Ascending aorta (tissue), 2 donors: ENCODE measurements around the gene FARP1. TPM values are rescaled to one million over a fixed set of nuclear protein-coding genes. Genes with fewer than 3 reads are reported as not detected.

ENCODE experiments used
- DNase-seq, 2 donors: peaks; one replicate each; pipeline ENCODE4 v3.0.0-alpha.2; 2019; ENCODE audit warnings: low spot score in 2 of 2
- H3K27ac ChIP-seq, 2 donors: fragments of 200-600 bp; sonication (generic); one replicate each; pipeline ENCODE4 v1.5.1; 2016 to 2017; ENCODE audit warnings: mild to moderate bottlenecking in 1 of 2
- H3K27me3 ChIP-seq: fragments of 200-600 bp; sonication (generic); one replicate; pipeline ENCODE4 v1.5.1; 2017
- H3K36me3 ChIP-seq, 2 donors: fragments of 200-600 bp; sonication (generic); one replicate each; pipeline ENCODE4 v1.5.1; 2016
- H3K4me1 ChIP-seq, 2 donors: fragments of 200-600 bp; sonication (generic); one replicate each; pipeline ENCODE4 v1.5.1; 2016 to 2017; ENCODE audit warnings: mild to moderate bottlenecking in 1 of 2
- H3K4me3 ChIP-seq, 2 donors: fragments of 200-600 bp; sonication (generic); one replicate each; pipeline ENCODE4 v1.5.1; 2016 to 2017; ENCODE audit warnings: mild to moderate bottlenecking in 1 of 2
- H3K9me3 ChIP-seq, 2 donors: fragments of 200-600 bp; sonication (generic); one replicate each; pipeline ENCODE4 v1.5.1; 2016
- CTCF ChIP-seq, 3 experiments: fragments of 200-600 bp in 2 of 3; fragments of 450-650 bp in 1 of 3; sonication (generic) in 2 of 3; IDR thresholded peaks; one replicate each; pipeline ENCODE4 v1.5.1; 2016 to 2019; ENCODE audit warnings: antibody characterized with exemption in 3 of 3, mild to moderate bottlenecking in 1 of 3, moderate library complexity in 1 of 3
- intact Hi-C: fragments of 100-400 bp; cut with DNase I; formaldehyde crosslinking; loops from one replicate; pipeline ENCODE4 v1.15.1; 2023
- total RNA-seq: library from RNA; depleted of rRNA; stranded (reverse); fragments of >200 nt; gene quantifications from one replicate; pipeline ENCODE4 v1.1.0, GENCODE V29; 2016

Gene FARP1
- total RNA-seq, 1 donor from 2014 or later: 80.8 TPM

GRCh38 chr13:98494769-98495168 lies 351.9 kb downstream of the FARP1 start:
- Histone ChIP-seq H3K4me3 (no peak overlapping the region), H3K27me3 (no peaks in the 10 kb centered on the region), H3K4me1 (no peaks in the 10 kb centered on the region), H3K36me3 (peaks cover 0 to 7% of the 10 kb centered on the region in 2 donors), H3K27ac (no peak overlapping the region), H3K9me3 (no peaks in the 10 kb centered on the region)
- no peak for TF ChIP-seq CTCF (IDR thresholded peaks at IDR 0.05)
- no peak for DNase-seq
- intact Hi-C loops: no loop called here

GRCh38 chr13:98495627-98496478 lies 353.0 kb downstream of the FARP1 start:
- intact Hi-C loops: no loop called here
- no peak for DNase-seq
- H3K4me1 ChIP-seq: no peaks in the 10 kb centered on the region

GRCh38 chr13:98496479-98496791 lies 353.5 kb downstream of the FARP1 start:
- DNase-seq: no peak
- intact Hi-C loops: no loop called here
- no peak overlapping the region for H3K4me3 ChIP-seq
- H3K36me3 ChIP-seq: peaks cover 0 to 7% of the 10 kb centered on the region in 2 donors
- no peaks in the 10 kb centered on the region for H3K9me3 ChIP-seq
- TF ChIP-seq CTCF (IDR thresholded peaks at IDR 0.05): no peak
- no peaks in the 10 kb centered on the region for H3K4me1 ChIP-seq
- peak overlapping the region in 1 of 2 donors; percentile 41 for H3K27ac ChIP-seq
- H3K27me3 ChIP-seq: no peaks in the 10 kb centered on the region

More at GRCh38 chr13:98495627-98496478, 353.0 kb downstream of the FARP1 start:
- Histone ChIP-seq H3K36me3 (peaks cover 0 to 7% of the 10 kb centered on the region in 2 donors), H3K27me3 (no peaks in the 10 kb centered on the region), H3K27ac (peak overlapping the region in 1 of 2 donors; percentile 41), H3K9me3 (no peaks in the 10 kb centered on the region), H3K4me3 (no peak overlapping the region)
- no peak for TF ChIP-seq CTCF (IDR thresholded peaks at IDR 0.05)

- Histone ChIP-seq H3K27ac (peak overlapping the region in 1 of 2 donors; percentile 41), H3K4me3 (no peak overlapping the region), H3K36me3 (peaks cover 0 to 7% of the 10 kb centered on the region in 2 donors), H3K27me3 (no peaks in the 10 kb centered on the region), H3K9me3 (no peaks in the 10 kb centered on the region), H3K4me1 (no peaks in the 10 kb centered on the region)
- DNase-seq: no peak
- no peak for TF ChIP-seq CTCF (IDR thresholded peaks at IDR 0.05)
- intact Hi-C loops: no loop called here
These were observed 354.1 kb downstream of the FARP1 start for GRCh38 chr13:98496966-98497365.

GRCh38 chr13:98500963-98501421 lies 358.1 kb downstream of the FARP1 start:
- no peak overlapping the region for H3K4me3 ChIP-seq
- intact Hi-C loops: no loop called here
- H3K9me3 ChIP-seq: no peaks in the 10 kb centered on the region
- peaks cover 5 to 14% of the 10 kb centered on the region in 2 donors for H3K4me1 ChIP-seq
- no peaks in the 10 kb centered on the region for H3K27me3 ChIP-seq
- no peak overlapping the region for H3K27ac ChIP-seq
- H3K36me3 ChIP-seq: peaks cover 0 to 7% of the 10 kb centered on the region in 2 donors
- no peak for TF ChIP-seq CTCF (IDR thresholded peaks at IDR 0.05)
- no peak for DNase-seq
